Omental fat pad (tissue), 4 donors: Measurements from ENCODE around the gene EHD2. TPM values are rescaled to one million over a fixed set of nuclear protein-coding genes. Genes with fewer than 3 reads are reported as not detected.

ENCODE experiments used
- ATAC-seq: fragments of 150-250 bp; one replicate; pipeline ENCODE4 v1.9.1; 2016; ENCODE audit warnings: mild to moderate bottlenecking, moderate library complexity; ENCODE audit not compliant: low FRiP score
- DNase-seq: peaks from one replicate; pipeline ENCODE4 v3.0.0-alpha.2; 2019; ENCODE audit warnings: low spot score
- CTCF ChIP-seq, 3 donors: fragments of 450-650 bp; IDR thresholded peaks; one replicate each; pipeline ENCODE4 v1.5.1; 2016 to 2017; ENCODE audit warnings: antibody characterized with exemption in 3 of 3, mild to moderate bottlenecking in 3 of 3, moderate library complexity in 2 of 3
- total RNA-seq, 4 donors: library from RNA; depleted of rRNA; stranded (reverse); fragments of >200 nt; gene quantifications; one replicate each; pipeline ENCODE4 v1.1.0, GENCODE V29; 2016

The EHD2 gene
- total RNA-seq, 4 donors from 2014 or later: 93.5 to 184 (median 124) TPM

- no peak for ATAC-seq
- no peak for TF ChIP-seq CTCF (IDR thresholded peaks at IDR 0.05)
- no peak for DNase-seq
Measured at GRCh38 chr19:47674548-47674947, 38.7 kb upstream of the EHD2 start.

- TF ChIP-seq CTCF (IDR thresholded peaks at IDR 0.05): no peak
- DNase-seq (no peak), ATAC-seq (no peak)
Measured at GRCh38 chr19:47675271-47675670, 38.0 kb upstream of the EHD2 start.

GRCh38 chr19:47675859-47676258, 37.4 kb upstream of the EHD2 start:
- no peak for TF ChIP-seq CTCF (IDR thresholded peaks at IDR 0.05)
- DNase-seq: no peak
- no peak for ATAC-seq

- DNase-seq (no peak), ATAC-seq (no peak)
- TF ChIP-seq CTCF (IDR thresholded peaks at IDR 0.05): no peak
Measured at GRCh38 chr19:47676811-47677210, 36.4 kb upstream of the EHD2 start.

- ATAC-seq: no peak
- no peak for TF ChIP-seq CTCF (IDR thresholded peaks at IDR 0.05)
Measured at GRCh38 chr19:47679251-47679900, 33.8 kb upstream of the EHD2 start.

GRCh38 chr19:47679922-47680857, 33.0 kb upstream of the EHD2 start:
- no peak for TF ChIP-seq CTCF (IDR thresholded peaks at IDR 0.05)
- DNase-seq: no peak
- no peak for ATAC-seq

More at GRCh38 chr19:47679251-47679900, 33.8 kb upstream of the EHD2 start:
- DNase-seq: no peak
